Osteoblast (primary cell): ENCODE data around the gene TPO. TPM values are rescaled to one million over a fixed set of nuclear protein-coding genes. Genes with fewer than 3 reads are reported as not detected.

ENCODE experiments used
- DNase-seq: peaks from one replicate; pipeline ENCODE4 v3.0.0; 2011; ENCODE audit warnings: low spot score, mixed read lengths; ENCODE audit not compliant: insufficient read length; ENCODE audit errors: missing footprints
- H2AFZ ChIP-seq: 2 replicates; pipeline ENCODE4 v1.6.0; 2011; ENCODE audit warnings: mild to moderate bottlenecking, low read length
- H3K27ac ChIP-seq: 2 replicates; pipeline ENCODE4 v1.5.1; 2011; ENCODE audit warnings: mild to moderate bottlenecking, low read depth, low read length, moderate library complexity
- H3K27me3 ChIP-seq: 2 replicates; pipeline ENCODE4 v1.6.0; 2012; ENCODE audit warnings: mild to moderate bottlenecking, control low read depth, inconsistent platforms, low read length, moderate library complexity; ENCODE audit not compliant: insufficient read depth
- H3K36me3 ChIP-seq: 2 replicates; pipeline ENCODE4 v1.5.1; 2011; ENCODE audit warnings: mild to moderate bottlenecking, low read length, control low read depth, moderate library complexity; ENCODE audit not compliant: insufficient read depth
- H3K4me1 ChIP-seq: 2 replicates; pipeline ENCODE4 v1.5.1; 2011; ENCODE audit warnings: mild to moderate bottlenecking, low read length, control low read depth, moderate library complexity; ENCODE audit not compliant: insufficient read depth
- H3K4me2 ChIP-seq: 2 replicates; pipeline ENCODE4 v1.6.0; 2011; ENCODE audit warnings: mild to moderate bottlenecking, low read length; ENCODE audit not compliant: insufficient read depth
- H3K4me3 ChIP-seq: fragments of 200-600 bp; sonication (generic); 3 replicates; pipeline ENCODE4 v1.5.1; 2012; ENCODE audit warnings: mild to moderate bottlenecking, low read length, inconsistent platforms; ENCODE audit not compliant: insufficient read depth
- H3K79me2 ChIP-seq: 2 replicates; pipeline ENCODE4 v1.6.0; 2012; ENCODE audit warnings: mild to moderate bottlenecking, low read length, control low read depth, inconsistent platforms; ENCODE audit not compliant: insufficient read depth
- H3K9me3 ChIP-seq: 2 replicates; pipeline ENCODE4 v1.5.1; 2011; ENCODE audit warnings: low read depth, low read length, control low read depth
- H4K20me1 ChIP-seq: 2 replicates; pipeline ENCODE4 v1.6.0; 2012; ENCODE audit warnings: mild to moderate bottlenecking, low read length, control low read depth; ENCODE audit not compliant: insufficient read depth
- total RNA-seq: library from RNA; depleted of rRNA; stranded (reverse); fragments of >200 nt; gene quantifications from 2 replicates; pipeline ENCODE4 v1.2.3, GENCODE V29; 2012
- TF ChIP-seq, protein P1 (sequence below): IDR thresholded peaks from 2 replicates; pipeline ENCODE4 v1.5.1; 2011; ENCODE audit warnings: mild to moderate bottlenecking, low read depth, low read length, moderate library complexity; ENCODE audit errors: extremely low read depth

The TPO gene
- total RNA-seq, 1 donor: not detected

DNA sequence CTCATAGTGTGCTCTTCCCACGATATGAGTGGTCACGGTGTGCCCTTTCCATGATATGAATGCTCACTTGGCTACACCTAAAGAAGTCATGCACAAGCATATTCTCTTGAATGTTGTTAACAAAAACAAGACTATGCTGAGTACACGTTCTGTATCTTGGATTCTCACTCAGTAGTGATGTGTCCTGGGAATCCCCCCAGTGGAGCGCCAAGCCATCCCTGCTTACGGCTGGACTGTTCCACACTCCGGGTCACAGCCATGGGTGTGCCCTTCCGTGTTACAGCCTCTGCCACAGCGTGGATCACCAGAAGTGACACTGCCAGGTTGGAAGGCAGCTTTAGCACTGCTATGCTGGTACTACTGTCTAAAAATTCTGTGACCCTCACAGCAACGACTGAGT, 59.1 kb downstream of the TPO start:
- H3K36me3 ChIP-seq: no peaks in the 10 kb centered on the region
- no peaks in the 10 kb centered on the region for H3K79me2 ChIP-seq
- TF ChIP-seq, protein P1, sequence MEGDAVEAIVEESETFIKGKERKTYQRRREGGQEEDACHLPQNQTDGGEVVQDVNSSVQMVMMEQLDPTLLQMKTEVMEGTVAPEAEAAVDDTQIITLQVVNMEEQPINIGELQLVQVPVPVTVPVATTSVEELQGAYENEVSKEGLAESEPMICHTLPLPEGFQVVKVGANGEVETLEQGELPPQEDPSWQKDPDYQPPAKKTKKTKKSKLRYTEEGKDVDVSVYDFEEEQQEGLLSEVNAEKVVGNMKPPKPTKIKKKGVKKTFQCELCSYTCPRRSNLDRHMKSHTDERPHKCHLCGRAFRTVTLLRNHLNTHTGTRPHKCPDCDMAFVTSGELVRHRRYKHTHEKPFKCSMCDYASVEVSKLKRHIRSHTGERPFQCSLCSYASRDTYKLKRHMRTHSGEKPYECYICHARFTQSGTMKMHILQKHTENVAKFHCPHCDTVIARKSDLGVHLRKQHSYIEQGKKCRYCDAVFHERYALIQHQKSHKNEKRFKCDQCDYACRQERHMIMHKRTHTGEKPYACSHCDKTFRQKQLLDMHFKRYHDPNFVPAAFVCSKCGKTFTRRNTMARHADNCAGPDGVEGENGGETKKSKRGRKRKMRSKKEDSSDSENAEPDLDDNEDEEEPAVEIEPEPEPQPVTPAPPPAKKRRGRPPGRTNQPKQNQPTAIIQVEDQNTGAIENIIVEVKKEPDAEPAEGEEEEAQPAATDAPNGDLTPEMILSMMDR: no peak
- H4K20me1 ChIP-seq: no peaks in the 10 kb centered on the region
- no peak overlapping the region for H3K4me2 ChIP-seq
- no peak overlapping the region for H3K27ac ChIP-seq
- no peak overlapping the region for H2AFZ ChIP-seq
- peaks cover 3% of the 10 kb centered on the region for H3K9me3 ChIP-seq
- H3K4me1 ChIP-seq: no peaks in the 10 kb centered on the region
- no peak overlapping the region for H3K4me3 ChIP-seq
- no peaks in the 10 kb centered on the region for H3K27me3 ChIP-seq
- peak; percentile 37 for DNase-seq

DNA sequence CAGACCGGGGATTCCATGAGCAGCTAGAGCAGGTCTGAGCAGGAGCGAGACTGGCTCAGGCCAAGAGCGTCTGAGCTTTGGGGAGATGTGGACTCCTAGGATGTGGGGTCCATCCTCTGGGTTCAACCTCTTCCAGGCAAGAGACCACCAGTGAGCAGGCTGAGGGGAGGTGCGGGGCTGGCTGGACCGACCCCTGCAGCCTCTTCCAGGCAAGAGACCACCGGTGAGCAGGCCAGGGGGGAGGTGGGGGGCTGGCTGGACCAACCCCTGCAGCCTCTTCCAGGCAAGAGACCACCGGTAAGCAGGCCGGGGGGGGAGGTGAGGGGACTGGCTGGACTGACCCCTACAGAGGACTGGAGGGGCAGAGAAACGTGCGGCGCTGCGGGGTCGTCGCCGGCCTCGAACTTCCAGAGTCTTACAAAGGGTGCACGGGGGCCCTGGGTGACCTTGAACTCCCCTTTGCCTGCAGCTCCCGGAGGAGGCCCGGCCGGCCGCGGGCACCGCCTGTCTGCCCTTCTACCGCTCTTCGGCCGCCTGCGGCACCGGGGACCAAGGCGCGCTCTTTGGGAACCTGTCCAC, 63.4 kb downstream of the TPO start:
- H3K27ac ChIP-seq: no peak overlapping the region

DNA sequence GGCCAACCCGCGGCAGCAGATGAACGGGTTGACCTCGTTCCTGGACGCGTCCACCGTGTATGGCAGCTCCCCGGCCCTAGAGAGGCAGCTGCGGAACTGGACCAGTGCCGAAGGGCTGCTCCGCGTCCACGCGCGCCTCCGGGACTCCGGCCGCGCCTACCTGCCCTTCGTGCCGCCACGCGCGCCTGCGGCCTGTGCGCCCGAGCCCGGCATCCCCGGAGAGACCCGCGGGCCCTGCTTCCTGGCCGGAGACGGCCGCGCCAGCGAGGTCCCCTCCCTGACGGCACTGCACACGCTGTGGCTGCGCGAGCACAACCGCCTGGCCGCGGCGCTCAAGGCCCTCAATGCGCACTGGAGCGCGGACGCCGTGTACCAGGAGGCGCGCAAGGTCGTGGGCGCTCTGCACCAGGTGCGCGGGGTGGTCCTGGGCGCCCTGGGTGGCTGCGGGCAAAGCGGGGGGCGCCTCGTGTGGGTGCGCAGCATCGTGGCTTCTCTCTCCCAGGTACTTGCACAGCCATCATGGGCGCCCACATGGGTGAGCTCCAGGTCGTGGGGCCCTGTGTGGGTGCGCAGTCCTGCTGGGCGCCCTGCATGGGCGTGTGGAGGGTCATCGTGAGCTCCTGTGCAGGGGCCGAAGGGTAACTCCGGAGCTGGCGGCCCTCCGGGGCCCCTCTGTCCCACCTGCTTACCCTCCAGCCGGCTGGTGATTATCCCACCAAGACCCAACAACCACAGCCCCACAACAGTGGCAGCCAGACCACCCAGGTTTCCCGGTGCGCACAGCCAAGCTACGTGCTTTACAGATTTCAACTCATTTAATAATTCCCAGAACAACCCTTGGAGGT, 64.2 kb downstream of the TPO start:
- H3K4me1 ChIP-seq: no peaks in the 10 kb centered on the region
- no peaks in the 10 kb centered on the region for H3K79me2 ChIP-seq
- H3K9me3 ChIP-seq: no peaks in the 10 kb centered on the region
- no peak overlapping the region for H3K4me3 ChIP-seq
- TF ChIP-seq, protein P1: no peak
- no peak overlapping the region for H3K27ac ChIP-seq
- no peaks in the 10 kb centered on the region for H3K36me3 ChIP-seq
- no peak for DNase-seq
- H3K27me3 ChIP-seq: no peaks in the 10 kb centered on the region
- no peaks in the 10 kb centered on the region for H4K20me1 ChIP-seq
- no peak overlapping the region for H2AFZ ChIP-seq
- H3K4me2 ChIP-seq: no peak overlapping the region

More for the DNA sequence above, 63.4 kb downstream of the TPO start:
- no peaks in the 10 kb centered on the region for H3K36me3 ChIP-seq
- H3K4me2 ChIP-seq: no peak overlapping the region
- no peaks in the 10 kb centered on the region for H3K79me2 ChIP-seq
- DNase-seq: no peak
- no peak overlapping the region for H2AFZ ChIP-seq
- TF ChIP-seq, protein P1: no peak
- peaks cover 3% of the 10 kb centered on the region for H3K9me3 ChIP-seq
- H3K27me3 ChIP-seq: no peaks in the 10 kb centered on the region
- H3K4me1 ChIP-seq: no peaks in the 10 kb centered on the region
- H4K20me1 ChIP-seq: no peaks in the 10 kb centered on the region
- no peak overlapping the region for H3K4me3 ChIP-seq
